Neural cell (in vitro differentiated cells): ENCODE measurements around the gene TSPAN14. TPM values are rescaled to one million over a fixed set of nuclear protein-coding genes. Genes with fewer than 3 reads are reported as not detected.

ENCODE experiments used
- H2AFZ ChIP-seq: fragments of 200-600, 300-800 bp; sonication (generic), shearing (Covaris generic); 2 replicates; pipeline ENCODE4 v1.6.0; 2014; ENCODE audit warnings: low read depth, mild to moderate bottlenecking, antibody characterized with exemption, low read length, moderate library complexity
- H3F3A ChIP-seq: fragments of 200-600 bp; shearing (Covaris generic); 2 replicates; pipeline ENCODE4 v1.6.1; 2016; ENCODE audit warnings: mild to moderate bottlenecking, moderate library complexity, mixed read lengths, antibody characterized with exemption, low read length; ENCODE audit not compliant: insufficient read depth, poor library complexity, severe bottlenecking
- H3K27ac ChIP-seq: fragments of 200-600, 300-800 bp; sonication (generic), shearing (Covaris generic); 2 replicates; pipeline ENCODE4 v1.5.1; 2014; ENCODE audit warnings: mild to moderate bottlenecking, low read length, moderate library complexity
- H3K27me3 ChIP-seq: fragments of 300-800, 200-600 bp; sonication (generic), shearing (Covaris generic); 2 replicates; pipeline ENCODE4 v1.6.0; 2014; ENCODE audit warnings: mild to moderate bottlenecking, low read depth, low read length, moderate library complexity; ENCODE audit not compliant: insufficient read depth
- H3K36me3 ChIP-seq: fragments of 300-800, 200-600 bp; sonication (generic), shearing (Covaris generic); 2 replicates; pipeline ENCODE4 v1.5.1; 2014; ENCODE audit warnings: mild to moderate bottlenecking, antibody characterized with exemption, low read length, moderate library complexity; ENCODE audit not compliant: insufficient read depth
- H3K4me2 ChIP-seq: fragments of 300-800, 200-600 bp; sonication (generic), shearing (Covaris generic); 2 replicates; pipeline ENCODE4 v1.6.0; 2014; ENCODE audit warnings: mild to moderate bottlenecking, low read length
- H3K4me3 ChIP-seq: fragments of 300-800, 200-600 bp; sonication (generic), shearing (Covaris generic); 2 replicates; pipeline ENCODE4 v1.5.1; 2014; ENCODE audit warnings: mild to moderate bottlenecking, low read length, moderate library complexity
- H3K79me2 ChIP-seq: fragments of 200-600 bp; shearing (Covaris generic); replicated peaks from 2 replicates; pipeline ENCODE4 v1.6.0; 2014; ENCODE audit warnings: mild to moderate bottlenecking, low read length, moderate library complexity; ENCODE audit not compliant: insufficient read depth
- H3K9ac ChIP-seq: fragments of 300-800, 200-600 bp; sonication (generic), shearing (Covaris generic); 2 replicates; pipeline ENCODE4 v1.6.1; 2016; ENCODE audit warnings: mild to moderate bottlenecking, low read length, mixed read lengths
- H3K9me2 ChIP-seq: fragments of 200-600 bp; shearing (Covaris generic); 2 replicates; pipeline ENCODE4 v1.6.1; 2016; ENCODE audit warnings: mild to moderate bottlenecking, low read length, mixed read lengths; ENCODE audit not compliant: insufficient read depth
- H3K9me3 ChIP-seq: fragments of 200-600, 300-800 bp; sonication (generic), shearing (Covaris generic); 2 replicates; pipeline ENCODE4 v1.6.1; 2016; ENCODE audit warnings: mild to moderate bottlenecking, mixed run types, low read length, moderate library complexity, mixed read lengths
- H4K20me1 ChIP-seq: fragments of 200-600 bp; shearing (Covaris generic); 2 replicates; pipeline ENCODE4 v1.6.1; 2016; ENCODE audit warnings: mild to moderate bottlenecking, mixed run types; ENCODE audit not compliant: insufficient read depth
- EP300 ChIP-seq: fragments of 450-650 bp; conservative IDR thresholded peaks from 2 replicates; pipeline ENCODE4 v1.6.1; 2014; ENCODE audit warnings: antibody characterized with exemption, mild to moderate bottlenecking, moderate library complexity; ENCODE audit not compliant: poor library complexity, severe bottlenecking
- EZH2 ChIP-seq: fragments of 200-600, 300-800 bp; shearing (Covaris generic), sonication (generic); IDR thresholded peaks from 2 replicates; pipeline ENCODE4 v1.6.1; 2014; ENCODE audit warnings: antibody characterized with exemption, low read length, borderline replicate concordance, mild to moderate bottlenecking; ENCODE audit not compliant: insufficient read depth, poor library complexity, severe bottlenecking
- POLR2AphosphoS5 ChIP-seq: IDR thresholded peaks from 2 replicates; pipeline ENCODE4 v1.6.1; 2012
- RAD21 ChIP-seq: fragments of 450-650 bp; conservative IDR thresholded peaks from 2 replicates; pipeline ENCODE4 v1.6.1; 2014; ENCODE audit warnings: antibody characterized with exemption, mild to moderate bottlenecking, moderate library complexity
- SMC3 ChIP-seq: fragments of 450-650 bp; conservative IDR thresholded peaks from 2 replicates; pipeline ENCODE4 v1.6.1; 2014; ENCODE audit warnings: antibody characterized with exemption, mild to moderate bottlenecking, moderate library complexity; ENCODE audit not compliant: poor library complexity
- TAF1 ChIP-seq: IDR thresholded peaks from 2 replicates; pipeline ENCODE4 v1.6.1; 2012; ENCODE audit warnings: low read depth
- polyA plus RNA-seq: library from polyadenylated mRNA; depleted of rRNA; stranded (reverse); fragments of >200 nt; gene quantifications from 2 replicates; pipeline ENCODE4 v1.2.3, GENCODE V29; 2014
- TF ChIP-seq, protein P1 (sequence below): fragments of 450-650 bp; IDR thresholded peaks from 2 replicates; pipeline ENCODE4 v1.5.1; 2014; ENCODE audit warnings: antibody characterized with exemption, mild to moderate bottlenecking, moderate library complexity; ENCODE audit not compliant: poor library complexity, severe bottlenecking

The TSPAN14 gene
- polyA plus RNA-seq, 1 donor from 2014 or later: 26.3 TPM

GRCh38 chr10:80421050-80421706 is 32.9 kb upstream of the TSPAN14 start:
- Histone ChIP-seq H3K27me3 (no peaks in the 10 kb centered on the region), H3K36me3 (peaks cover 5% of the 10 kb centered on the region), H2AFZ (no peak overlapping the region), H3K27ac (no peak overlapping the region), H3K9me2 (no peaks in the 10 kb centered on the region), H3K79me2 (peaks cover 6% of the 10 kb centered on the region), H4K20me1 (no peaks in the 10 kb centered on the region), H3K9ac (no peak overlapping the region), H3K4me2 (no peak overlapping the region), H3K4me3 (no peak overlapping the region), H3F3A (no peaks in the 10 kb centered on the region), H3K9me3 (no peaks in the 10 kb centered on the region)
- no peak for TF ChIP-seq EP300
- no peak for TF ChIP-seq SMC3

DNA sequence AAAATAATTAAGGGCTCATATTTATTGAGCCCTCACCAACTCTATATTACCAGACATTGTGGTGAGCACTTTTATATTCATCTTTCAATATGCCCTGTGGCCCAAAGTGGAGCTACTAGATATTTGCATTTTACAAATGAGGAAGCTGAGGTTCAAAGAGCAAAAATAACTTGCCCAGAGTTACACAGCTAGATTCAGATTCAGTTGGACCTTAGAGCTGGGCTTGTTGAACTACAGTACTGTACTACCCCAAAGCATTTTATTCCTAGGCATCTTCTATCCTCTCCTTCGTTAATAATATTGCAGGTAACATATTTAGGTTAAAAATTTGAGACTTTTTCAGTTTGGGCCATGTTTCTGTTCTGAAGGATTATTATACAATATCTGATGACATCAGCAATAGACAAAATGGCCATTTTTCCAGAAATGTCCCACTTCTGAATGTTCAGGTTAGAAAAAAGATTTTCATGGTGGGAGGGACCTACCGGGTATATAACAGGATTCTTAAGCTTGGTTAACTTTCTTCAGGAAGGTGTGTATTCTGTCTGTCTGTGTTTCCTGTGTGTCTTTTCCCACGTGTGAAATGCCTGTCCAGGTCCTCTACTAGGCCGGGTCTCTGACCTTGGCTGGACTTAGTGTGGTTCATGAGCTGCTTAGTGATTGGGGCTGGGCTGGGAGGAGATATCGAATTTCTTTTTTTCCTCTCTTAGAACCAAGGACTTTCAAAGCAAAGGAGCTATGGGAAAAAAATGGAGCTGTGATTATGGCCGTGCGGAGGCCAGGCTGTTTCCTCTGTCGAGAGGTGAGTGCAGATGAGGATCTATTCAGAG is 32.2 kb upstream of the TSPAN14 start:
- no peaks in the 10 kb centered on the region for H3K27me3 ChIP-seq
- no peaks in the 10 kb centered on the region for H4K20me1 ChIP-seq
- TF ChIP-seq EZH2: no peak
- no peak for TF ChIP-seq RAD21
- no peak for TF ChIP-seq TAF1
- TF ChIP-seq EP300: no peak
- H3K4me3 ChIP-seq: no peak overlapping the region
- H3K36me3 ChIP-seq: peaks cover 5% of the 10 kb centered on the region
- no peaks in the 10 kb centered on the region for H3K9me3 ChIP-seq
- no peak overlapping the region for H3K4me2 ChIP-seq
- H2AFZ ChIP-seq: no peak overlapping the region
- peaks cover 6% of the 10 kb centered on the region for H3K79me2 ChIP-seq
- H3K9me2 ChIP-seq: no peaks in the 10 kb centered on the region
- no peaks in the 10 kb centered on the region for H3F3A ChIP-seq
- no peak overlapping the region for H3K27ac ChIP-seq
- no peak overlapping the region for H3K9ac ChIP-seq

GRCh38 chr10:80425901-80426300 is 28.2 kb upstream of the TSPAN14 start:
- no peaks in the 10 kb centered on the region for H3K9me2 ChIP-seq
- no peak for TF ChIP-seq RAD21
- TF ChIP-seq POLR2AphosphoS5: no peak
- TF ChIP-seq, protein P1, sequence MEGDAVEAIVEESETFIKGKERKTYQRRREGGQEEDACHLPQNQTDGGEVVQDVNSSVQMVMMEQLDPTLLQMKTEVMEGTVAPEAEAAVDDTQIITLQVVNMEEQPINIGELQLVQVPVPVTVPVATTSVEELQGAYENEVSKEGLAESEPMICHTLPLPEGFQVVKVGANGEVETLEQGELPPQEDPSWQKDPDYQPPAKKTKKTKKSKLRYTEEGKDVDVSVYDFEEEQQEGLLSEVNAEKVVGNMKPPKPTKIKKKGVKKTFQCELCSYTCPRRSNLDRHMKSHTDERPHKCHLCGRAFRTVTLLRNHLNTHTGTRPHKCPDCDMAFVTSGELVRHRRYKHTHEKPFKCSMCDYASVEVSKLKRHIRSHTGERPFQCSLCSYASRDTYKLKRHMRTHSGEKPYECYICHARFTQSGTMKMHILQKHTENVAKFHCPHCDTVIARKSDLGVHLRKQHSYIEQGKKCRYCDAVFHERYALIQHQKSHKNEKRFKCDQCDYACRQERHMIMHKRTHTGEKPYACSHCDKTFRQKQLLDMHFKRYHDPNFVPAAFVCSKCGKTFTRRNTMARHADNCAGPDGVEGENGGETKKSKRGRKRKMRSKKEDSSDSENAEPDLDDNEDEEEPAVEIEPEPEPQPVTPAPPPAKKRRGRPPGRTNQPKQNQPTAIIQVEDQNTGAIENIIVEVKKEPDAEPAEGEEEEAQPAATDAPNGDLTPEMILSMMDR: no peak
- H3F3A ChIP-seq: no peaks in the 10 kb centered on the region
- H2AFZ ChIP-seq: no peak overlapping the region
- H3K9me3 ChIP-seq: no peaks in the 10 kb centered on the region
- no peak overlapping the region for H3K9ac ChIP-seq
- H3K4me2 ChIP-seq: no peak overlapping the region
- no peaks in the 10 kb centered on the region for H4K20me1 ChIP-seq
- H3K4me3 ChIP-seq: no peak overlapping the region
- no peaks in the 10 kb centered on the region for H3K79me2 ChIP-seq
- H3K36me3 ChIP-seq: peaks cover 5% of the 10 kb centered on the region
- H3K27ac ChIP-seq: no peak overlapping the region
- H3K27me3 ChIP-seq: no peaks in the 10 kb centered on the region
